ENCODE measurements around the gene SDHAF3.

SDHAF3 gene

DNA sequence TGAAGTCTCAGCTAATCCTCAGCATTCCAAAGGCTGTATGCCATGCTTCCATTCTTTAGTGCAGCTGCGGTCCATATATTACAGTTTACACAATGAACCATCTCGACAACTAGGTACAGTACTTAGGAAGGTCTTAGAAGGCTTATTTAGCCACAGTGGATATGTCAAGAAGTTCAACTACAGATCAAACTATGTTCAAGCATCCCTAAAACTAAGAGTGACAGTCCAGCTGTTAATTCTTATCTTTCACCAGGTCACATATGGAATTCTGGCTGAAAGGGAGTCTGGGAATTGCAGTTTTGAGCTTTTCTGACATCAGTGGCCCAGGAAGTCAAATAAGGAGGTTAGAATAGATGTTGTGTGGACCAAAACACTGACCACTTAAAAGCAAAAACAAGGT lies 106.8 kb downstream of the SDHAF3 start:
- no peaks in the 10 kb centered on the region for H3K9me3 ChIP-seq (replicated peaks in 1 of 11)
- H3K4me3 ChIP-seq: no peak overlapping the region
- no peaks in the 10 kb centered on the region for H3K27me3 ChIP-seq
- peaks cover 0 to 3% (median 0%) of the 10 kb centered on the region in 10 experiments; a peak in 1 of 20 replicates for H3K4me1 ChIP-seq
- no peak overlapping the region for H3K9ac ChIP-seq
- no peak for TF ChIP-seq Cebpa-rat (IDR thresholded peaks at IDR 0.05)
- H3K27ac ChIP-seq: no peak overlapping the region
- no peaks in the 10 kb centered on the region for H4K20me1 ChIP-seq
- no peak overlapping the region for H3K4me2 ChIP-seq
- no peaks in the 10 kb centered on the region for H3K36me3 ChIP-seq

DNA sequence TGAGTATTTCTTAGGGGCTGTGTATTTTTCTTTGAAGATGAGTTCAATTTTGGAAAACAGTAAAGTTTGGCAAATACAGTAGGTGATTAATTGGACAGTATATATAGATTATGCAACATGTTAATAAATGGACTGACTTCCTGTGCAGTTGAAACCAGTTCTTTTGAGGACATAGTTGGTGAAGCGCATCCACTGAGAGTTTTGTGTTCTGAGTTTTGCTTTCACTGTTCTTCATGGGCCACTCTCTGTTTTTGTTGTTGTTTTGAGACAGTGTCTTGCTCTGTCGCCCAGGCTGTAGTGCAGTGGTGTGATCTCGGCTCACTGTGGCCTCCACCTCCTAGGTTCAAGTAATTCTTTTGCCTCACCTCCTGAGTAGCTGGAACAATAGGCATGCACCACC lies 109.0 kb downstream of the SDHAF3 start:
- no peak for TF ChIP-seq Cebpa-rat (IDR thresholded peaks at IDR 0.05)
- no peak overlapping the region for H3K4me3 ChIP-seq
- no peaks in the 10 kb centered on the region for H3K36me3 ChIP-seq
- no peak overlapping the region for H3K27ac ChIP-seq
- H3K4me2 ChIP-seq: 0 out of 22 replicates have a peak overlapping the region, but pooled peaks of 2 of the 11 experiments have one; percentile 3 to 24
- no peaks in the 10 kb centered on the region for H4K20me1 ChIP-seq
- H3K4me1 ChIP-seq: peaks cover 0 to 3% (median 0%) of the 10 kb centered on the region in 10 experiments; a peak in 1 of 20 replicates
- H3K9me3 ChIP-seq (replicated peaks in 1 of 11): no peaks in the 10 kb centered on the region
- H3K9ac ChIP-seq: no peak overlapping the region
- no peaks in the 10 kb centered on the region for H3K27me3 ChIP-seq
